ENCODE measurements around the gene CXCL5.

DNA sequence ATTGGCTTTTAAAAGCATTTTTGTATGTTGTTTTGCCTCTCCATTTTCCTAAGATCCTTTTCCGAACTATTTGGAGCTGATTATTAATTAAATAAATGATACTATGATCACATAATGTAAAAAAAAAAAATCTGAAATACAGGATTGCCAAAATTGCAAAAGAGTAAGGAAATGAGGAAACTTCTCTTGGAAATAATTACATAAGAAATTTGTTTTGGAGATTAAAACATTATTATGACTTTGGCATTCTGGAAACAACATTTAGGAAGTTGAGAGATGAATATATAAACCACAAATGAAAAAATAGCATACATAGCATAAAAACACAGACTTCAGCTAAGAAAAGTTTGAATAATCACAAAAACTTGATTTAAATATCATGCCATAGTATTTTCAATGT, 50.2 kb downstream of the CXCL5 start:
- no peak for TF ChIP-seq POLR2A (IDR thresholded peaks at IDR 0.05)
- TF ChIP-seq, protein P1, sequence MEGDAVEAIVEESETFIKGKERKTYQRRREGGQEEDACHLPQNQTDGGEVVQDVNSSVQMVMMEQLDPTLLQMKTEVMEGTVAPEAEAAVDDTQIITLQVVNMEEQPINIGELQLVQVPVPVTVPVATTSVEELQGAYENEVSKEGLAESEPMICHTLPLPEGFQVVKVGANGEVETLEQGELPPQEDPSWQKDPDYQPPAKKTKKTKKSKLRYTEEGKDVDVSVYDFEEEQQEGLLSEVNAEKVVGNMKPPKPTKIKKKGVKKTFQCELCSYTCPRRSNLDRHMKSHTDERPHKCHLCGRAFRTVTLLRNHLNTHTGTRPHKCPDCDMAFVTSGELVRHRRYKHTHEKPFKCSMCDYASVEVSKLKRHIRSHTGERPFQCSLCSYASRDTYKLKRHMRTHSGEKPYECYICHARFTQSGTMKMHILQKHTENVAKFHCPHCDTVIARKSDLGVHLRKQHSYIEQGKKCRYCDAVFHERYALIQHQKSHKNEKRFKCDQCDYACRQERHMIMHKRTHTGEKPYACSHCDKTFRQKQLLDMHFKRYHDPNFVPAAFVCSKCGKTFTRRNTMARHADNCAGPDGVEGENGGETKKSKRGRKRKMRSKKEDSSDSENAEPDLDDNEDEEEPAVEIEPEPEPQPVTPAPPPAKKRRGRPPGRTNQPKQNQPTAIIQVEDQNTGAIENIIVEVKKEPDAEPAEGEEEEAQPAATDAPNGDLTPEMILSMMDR (IDR thresholded peaks at IDR 0.05): no peak
